Body of pancreas (tissue), 4 donors: ENCODE measurements around the gene TMEM178B. TPM values are rescaled to one million over a fixed set of nuclear protein-coding genes. Genes with fewer than 3 reads are reported as not detected.
A peak's percentile ranks its signal among the peaks of the same experiment; 100 is the strongest.

ENCODE experiments used
- ATAC-seq: fragments of 150-250 bp; one replicate; pipeline ENCODE4 v1.9.1; 2016
- DNase-seq, 4 donors: peaks; one replicate each; pipeline ENCODE4 v3.0.0-alpha.2; 2019
- H3K27ac ChIP-seq, 4 donors: fragments of 200-600 bp; sonication (generic); 1 replicate in 3 of 4; 2 replicates in 1 of 4; pipeline versions ENCODE4 v1.5.1 to v1.6.1; 2016 to 2019; ENCODE audit warnings: mild to moderate bottlenecking in 1 of 4, mixed read lengths in 1 of 4, moderate library complexity in 1 of 4
- H3K27me3 ChIP-seq, 2 donors: fragments of 200-600 bp; sonication (generic); one replicate each; pipeline ENCODE4 v1.6.0; 2016; ENCODE audit warnings: mild to moderate bottlenecking in 1 of 2
- H3K36me3 ChIP-seq, 2 donors: fragments of 200-600 bp; sonication (generic); replicated peaks in 1 of 2; 2 replicates each; pipeline ENCODE4 v1.5.1; 2016; ENCODE audit warnings: low read depth in 2 of 2; ENCODE audit not compliant: insufficient read depth in 1 of 2
- H3K4me1 ChIP-seq: fragments of 200-600 bp; sonication (generic); one replicate; pipeline ENCODE4 v1.6.0; 2016
- H3K4me3 ChIP-seq, 2 donors: fragments of 200-600 bp; sonication (generic); 1 replicate in 1 of 2; 2 replicates in 1 of 2; pipeline ENCODE4 v1.5.1; 2016 to 2019
- H3K9me3 ChIP-seq, 3 donors: fragments of 200-600 bp; sonication (generic); 1 replicate in 2 of 3; 2 replicates in 1 of 3; pipeline ENCODE4 v1.5.1; 2016
- CTCF ChIP-seq, 7 experiments: fragments of 450-650 bp in 4 of 7; fragments of 200-600 bp in 3 of 7; sonication (generic) in 3 of 7; IDR thresholded peaks; one replicate each; pipeline ENCODE4 v1.5.1; 2016 to 2019; ENCODE audit warnings: antibody characterized with exemption in 7 of 7
- POLR2A ChIP-seq, 3 donors: fragments of 450-650 bp; IDR thresholded peaks; one replicate each; pipeline ENCODE4 v1.6.1; 2016; ENCODE audit warnings: antibody characterized with exemption in 3 of 3, mild to moderate bottlenecking in 2 of 3
- WGBS, 2 donors: methylation state at CpG; one replicate each; pipeline ENCODE4 v1.1.5; 2017; 5-methylcytosine and 5-hydroxymethylcytosine counted together
- intact Hi-C: fragments of 100-400 bp; cut with DNase I; formaldehyde crosslinking; loops from one replicate; pipeline ENCODE4 v1.15.1; 2023
- total RNA-seq, 2 donors: library from RNA; depleted of rRNA; stranded (reverse); fragments of >200 nt; gene quantifications; one replicate each; pipeline ENCODE4 v1.1.0, GENCODE V29; 2016

TMEM178B gene
- total RNA-seq, 2 donors from 2014 or later, result 1.0 to 11.9 TPM

- no peak overlapping the region for H3K4me3 ChIP-seq
- peaks cover 0 to 13% of the 10 kb centered on the region in 2 donors for H3K27me3 ChIP-seq
- intact Hi-C loops, result no loop called here
- H3K4me1 ChIP-seq, result peaks cover 39% of the 10 kb centered on the region
- H3K9me3 ChIP-seq, result no peaks in the 10 kb centered on the region
- H3K27ac ChIP-seq, result no peak overlapping the region
- ATAC-seq (no peak), DNase-seq (peak; percentile 41 to 53 (median 46))
- 4% methylated on average over 25 to 30 of the region's 30 CpGs for WGBS, 2 donors
- H3K36me3 ChIP-seq, result no peaks in the 10 kb centered on the region
- TF ChIP-seq POLR2A (IDR thresholded peaks at IDR 0.05) (no peak), CTCF (IDR thresholded peaks at IDR 0.05) (peak in 4 of 7 experiments; percentile 14 to 26 (median 20))
These were observed 2.5 kb upstream of the TMEM178B start for GRCh38 chr7:141071260-141071854.

GRCh38 chr7:141071855-141072547 lies 1.9 kb upstream of the TMEM178B start:
- no peak for ATAC-seq
- WGBS, 2 donors, result 6% methylated on average over 21 of the region's 21 CpGs
- H3K27ac ChIP-seq, result no peak overlapping the region

GRCh38 chr7:141072548-141073172 lies 1.2 kb upstream of the TMEM178B start:
- Histone ChIP-seq H3K27me3 (peaks cover 0 to 13% of the 10 kb centered on the region in 2 donors), H3K27ac (no peak overlapping the region), H3K9me3 (no peaks in the 10 kb centered on the region), H3K4me1 (peaks cover 39% of the 10 kb centered on the region), H3K4me3 (peak overlapping the region; percentile 10 to 47), H3K36me3 (no peaks in the 10 kb centered on the region)
- ATAC-seq, result peak; percentile 57
- intact Hi-C loops, result no loop called here
- peak; percentile 42 to 65 (median 58) for DNase-seq
- no peak for TF ChIP-seq CTCF (IDR thresholded peaks at IDR 0.05)
- peak in 2 of 3 donors; percentile 23 to 37 for TF ChIP-seq POLR2A (IDR thresholded peaks at IDR 0.05)
- 0 to 1% methylated on average over 8 to 61 of the region's 61 CpGs for WGBS, 2 donors

More at GRCh38 chr7:141071855-141072547, 1.9 kb upstream of the TMEM178B start:
- no peak for DNase-seq
- H3K9me3 ChIP-seq, result no peaks in the 10 kb centered on the region
- TF ChIP-seq CTCF (IDR thresholded peaks at IDR 0.05) (no peak), POLR2A (IDR thresholded peaks at IDR 0.05) (no peak)
- intact Hi-C loops, result no loop called here
- H3K36me3 ChIP-seq, result no peaks in the 10 kb centered on the region
- no peak overlapping the region for H3K4me3 ChIP-seq
- peaks cover 0 to 13% of the 10 kb centered on the region in 2 donors for H3K27me3 ChIP-seq
- peaks cover 39% of the 10 kb centered on the region for H3K4me1 ChIP-seq

- peak overlapping the region; percentile 10 to 47 for H3K4me3 ChIP-seq
- intact Hi-C loops, result no loop called here
- H3K4me1 ChIP-seq, result peaks cover 39% of the 10 kb centered on the region
- H3K27ac ChIP-seq, result no peak overlapping the region
- no peaks in the 10 kb centered on the region for H3K36me3 ChIP-seq
- DNase-seq (peak; percentile 22 to 49 (median 32)), ATAC-seq (peak; percentile 50)
- H3K27me3 ChIP-seq, result peaks cover 0 to 13% of the 10 kb centered on the region in 2 donors
- TF ChIP-seq POLR2A (IDR thresholded peaks at IDR 0.05) (no peak), CTCF (IDR thresholded peaks at IDR 0.05) (no peak)
- H3K9me3 ChIP-seq, result no peaks in the 10 kb centered on the region
- 0% methylated on average over 10 to 56 of the region's 60 CpGs for WGBS, 2 donors
These were observed 657 bp upstream of the TMEM178B start for GRCh38 chr7:141073173-141073640.
